GM08714 (cell line): ENCODE measurements around the gene GUCA2A.

Experiments used
- H3K4me3 ChIP-seq: fragments of 200-500 bp; sonication (Bioruptor generic); 2 replicates; pipeline ENCODE4 v1.5.1; 2014; ENCODE audit warnings: mild to moderate bottlenecking, low read length, inconsistent platforms
- ZNF274 ChIP-seq: IDR thresholded peaks from 2 replicates; pipeline ENCODE4 v1.6.1; 2012; ENCODE audit warnings: mild to moderate bottlenecking, low read depth, low read length

GUCA2A gene

GRCh38 chr1:42171679-42172266 is 7.2 kb upstream of the GUCA2A start:
- H3K4me3 ChIP-seq, result no peak overlapping the region
- no peak for TF ChIP-seq ZNF274

GRCh38 chr1:42170779-42171621 is 6.5 kb upstream of the GUCA2A start:
- no peak for TF ChIP-seq ZNF274
- no peak overlapping the region for H3K4me3 ChIP-seq

GRCh38 chr1:42168763-42169162 is 4.2 kb upstream of the GUCA2A start:
- no peak overlapping the region for H3K4me3 ChIP-seq
- no peak for TF ChIP-seq ZNF274

- no peak overlapping the region for H3K4me3 ChIP-seq
- no peak for TF ChIP-seq ZNF274
These were observed 3.8 kb upstream of the GUCA2A start for GRCh38 chr1:42168391-42168670.

GRCh38 chr1:42167611-42168390 is 3.3 kb upstream of the GUCA2A start:
- no peak for TF ChIP-seq ZNF274
- H3K4me3 ChIP-seq, result no peak overlapping the region

GRCh38 chr1:42165511-42166210 is 1.1 kb upstream of the GUCA2A start:
- TF ChIP-seq ZNF274, result no peak
- H3K4me3 ChIP-seq, result no peak overlapping the region

- H3K4me3 ChIP-seq, result no peak overlapping the region
- no peak for TF ChIP-seq ZNF274
These were observed 725 bp downstream of the GUCA2A start for GRCh38 chr1:42163536-42164503.

GRCh38 chr1:42163114-42163513 is 1.4 kb downstream of the GUCA2A start:
- no peak for TF ChIP-seq ZNF274
- no peak overlapping the region for H3K4me3 ChIP-seq

GRCh38 chr1:42162181-42162580 is 2.4 kb downstream of the GUCA2A start:
- TF ChIP-seq ZNF274, result no peak
- no peak overlapping the region for H3K4me3 ChIP-seq

GRCh38 chr1:42158189-42158588 is 6.4 kb downstream of the GUCA2A start:
- TF ChIP-seq ZNF274, result no peak
- no peak overlapping the region for H3K4me3 ChIP-seq

GRCh38 chr1:42157667-42158066 is 6.9 kb downstream of the GUCA2A start:
- H3K4me3 ChIP-seq, result no peak overlapping the region
- TF ChIP-seq ZNF274, result no peak

GRCh38 chr1:42155362-42155761 is 9.2 kb downstream of the GUCA2A start:
- H3K4me3 ChIP-seq, result no peak overlapping the region
- TF ChIP-seq ZNF274, result no peak

- no peak overlapping the region for H3K4me3 ChIP-seq
- no peak for TF ChIP-seq ZNF274
These were observed 9.9 kb downstream of the GUCA2A start for GRCh38 chr1:42154685-42155084.

GRCh38 chr1:42153624-42154023 is 10.9 kb downstream of the GUCA2A start:
- H3K4me3 ChIP-seq, result no peak overlapping the region
- TF ChIP-seq ZNF274, result no peak
